ENCODE results near the gene RTN3.
A peak's percentile ranks its signal among the peaks of the same experiment; 100 is the strongest.
"Not testable (repeated sequence)": the region's sequence is repeated elsewhere in the genome, so short reads cannot be mapped to it uniquely, and the experiment has no call there.

The RTN3 gene

DNA sequence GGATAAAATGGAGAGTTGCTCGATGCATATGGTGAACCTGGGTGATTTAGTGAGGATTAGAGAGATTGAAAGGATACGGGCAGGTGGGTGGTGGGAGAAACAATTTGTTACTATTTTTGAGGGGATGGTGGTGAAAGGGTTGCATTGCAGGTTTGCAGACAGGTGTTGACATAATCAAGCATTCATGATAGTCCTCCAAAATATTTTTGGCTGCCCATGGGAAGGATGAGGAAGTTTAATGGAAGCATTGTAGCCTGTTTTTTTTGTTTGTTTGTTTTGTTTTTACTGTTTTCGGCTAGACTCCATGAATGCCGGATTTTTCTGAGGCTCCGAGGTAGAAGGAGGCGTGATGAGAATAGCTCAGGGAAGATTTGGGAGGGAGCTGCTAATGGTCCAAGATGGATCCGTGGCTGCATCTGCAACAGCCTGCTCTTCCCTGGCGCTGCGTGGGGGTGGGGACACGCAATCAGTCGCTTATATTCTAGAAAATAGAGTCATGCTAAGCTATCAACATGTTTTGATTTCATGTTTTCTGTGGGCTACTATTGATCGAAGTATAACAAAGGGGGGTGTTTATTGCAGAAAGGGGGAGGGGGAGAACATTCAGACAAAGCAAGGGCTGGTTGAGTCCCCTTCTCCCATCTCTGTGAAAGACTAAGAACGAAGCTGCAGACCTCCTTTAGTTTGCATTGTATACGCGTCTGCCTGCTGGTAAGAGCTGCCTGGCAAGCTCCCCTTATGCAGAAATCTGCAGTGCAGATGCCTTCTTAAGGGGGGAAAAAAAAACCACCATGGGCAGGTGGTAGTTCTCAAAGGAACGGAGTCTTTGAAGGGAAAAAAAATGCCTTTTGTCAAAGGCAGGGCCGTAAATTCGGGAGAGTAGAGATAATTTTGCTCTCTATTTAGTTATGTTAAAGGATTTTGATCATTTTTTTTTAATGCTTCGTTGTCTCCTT is 1.0 kb downstream of the RTN3 start:
- no peak for DNase-seq (ENCODE audit: low read depth, low spot score)

GRCh38 chr11:63683133-63683991 is 2.1 kb downstream of the RTN3 start:
- DNase-seq (ENCODE audit: low read depth, low spot score): no peak

DNA sequence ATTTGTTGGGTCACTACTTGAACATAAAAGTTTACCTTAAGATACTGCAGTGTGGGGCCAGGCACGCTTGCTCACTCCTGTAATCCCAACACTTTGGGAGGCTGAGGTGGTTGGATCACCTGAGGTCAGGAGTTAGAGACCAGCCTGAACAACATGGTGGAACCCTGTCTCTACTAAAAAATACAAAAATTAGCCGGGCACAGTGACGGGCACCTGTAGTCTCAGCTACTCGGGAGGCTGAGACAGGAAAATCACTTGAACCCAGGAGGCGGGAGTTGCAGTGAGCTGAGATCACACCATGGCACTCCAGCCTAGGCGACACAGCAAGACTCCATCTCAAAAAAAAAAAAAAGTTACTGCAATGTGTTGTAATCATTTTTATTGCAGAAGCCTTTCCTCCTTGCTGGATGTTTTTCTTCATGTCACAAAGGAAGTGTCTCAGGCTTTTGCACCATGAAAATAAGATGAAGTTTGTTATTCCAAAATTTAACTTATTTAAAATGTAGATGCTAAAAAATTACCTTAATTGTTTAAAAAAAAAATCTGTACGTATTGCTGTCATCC is 3.9 kb downstream of the RTN3 start:
- DNase-seq (ENCODE audit: low read depth, low spot score): not testable (repeated sequence)

DNA sequence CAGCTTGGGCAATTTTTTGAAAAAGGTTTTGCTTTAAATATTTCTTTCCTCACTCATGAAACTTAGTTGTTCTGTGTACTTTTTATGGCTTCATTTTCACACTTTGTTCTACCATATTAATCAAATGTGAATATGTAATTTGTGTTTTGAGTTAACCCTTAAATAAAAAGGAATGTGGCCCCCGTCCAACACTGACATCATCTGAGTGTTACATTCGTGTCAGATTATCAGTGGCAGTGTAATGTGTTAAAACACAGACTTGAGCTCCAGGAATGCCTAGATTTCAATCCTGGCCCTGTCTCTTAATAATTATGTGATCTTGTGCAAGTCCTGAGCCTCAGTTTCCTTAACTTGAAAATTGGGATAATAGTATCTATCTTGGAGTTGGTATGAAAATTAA is 5.6 kb downstream of the RTN3 start:
- no peak for DNase-seq (ENCODE audit: low read depth, low spot score)

GRCh38 chr11:63687845-63688244 is 6.5 kb downstream of the RTN3 start:
- no peak for DNase-seq (ENCODE audit: low read depth, low spot score)

DNA sequence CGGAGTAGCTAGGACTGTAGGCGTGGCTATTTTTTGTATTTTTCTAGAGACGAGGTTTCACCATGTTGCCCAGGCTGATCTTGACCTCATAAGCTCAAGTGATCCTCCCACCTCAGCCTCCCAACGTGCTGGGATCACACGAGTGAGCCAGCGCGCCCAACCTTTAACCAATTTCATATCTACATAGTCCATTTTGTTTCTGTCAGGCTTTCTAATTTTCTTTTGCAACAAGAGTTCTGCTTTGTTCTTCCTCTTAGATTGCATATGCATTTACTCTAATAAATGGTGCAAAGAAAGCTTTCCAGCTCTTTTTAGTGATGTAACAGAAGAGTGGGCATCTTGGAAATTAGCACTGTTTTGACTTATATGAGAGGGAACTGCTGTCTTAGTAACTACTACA is 13.3 kb downstream of the RTN3 start:
- DNase-seq (ENCODE audit: low read depth, low spot score): no peak

DNA sequence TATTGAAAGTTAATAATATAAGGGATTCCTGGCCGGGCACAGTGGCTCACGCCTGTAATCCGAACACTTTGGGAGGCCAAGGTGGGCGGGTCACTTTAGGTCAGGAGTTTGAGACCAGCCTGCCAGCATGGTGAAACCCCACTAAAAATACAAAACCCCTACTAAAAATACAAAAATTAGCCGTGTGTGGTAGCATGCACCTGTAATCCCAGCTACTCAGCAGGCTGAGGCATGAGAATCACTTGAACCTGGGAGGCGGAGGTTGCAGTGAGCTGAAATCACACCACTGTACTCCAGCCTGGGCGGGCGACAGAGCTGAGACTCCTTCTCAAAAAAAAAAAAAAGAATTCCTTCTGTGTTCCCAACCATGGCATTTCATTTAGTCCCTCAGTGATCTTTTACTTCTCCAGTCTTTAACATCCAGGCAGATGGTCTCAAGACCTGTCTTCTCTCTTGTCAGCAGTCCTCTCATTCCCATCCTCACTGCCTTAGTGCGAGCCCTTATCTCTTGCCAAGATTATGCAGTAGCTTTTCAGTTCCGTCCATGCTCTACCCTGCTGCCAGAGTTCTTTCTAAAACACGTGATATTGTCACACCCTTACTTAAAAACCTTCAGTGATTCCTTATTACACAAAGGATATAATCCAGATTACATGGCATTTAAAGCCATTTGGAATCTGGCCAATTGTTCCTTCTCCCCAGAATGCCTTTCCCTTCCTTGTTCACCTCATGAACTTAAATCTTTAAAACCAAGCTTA is 17.9 kb downstream of the RTN3 start:
- no peak for DNase-seq (ENCODE audit: low read depth, low spot score)

- DNase-seq (ENCODE audit: low read depth, low spot score): no peak
Observed at GRCh38 chr11:63699896-63700295, 18.6 kb downstream of the RTN3 start.

DNA sequence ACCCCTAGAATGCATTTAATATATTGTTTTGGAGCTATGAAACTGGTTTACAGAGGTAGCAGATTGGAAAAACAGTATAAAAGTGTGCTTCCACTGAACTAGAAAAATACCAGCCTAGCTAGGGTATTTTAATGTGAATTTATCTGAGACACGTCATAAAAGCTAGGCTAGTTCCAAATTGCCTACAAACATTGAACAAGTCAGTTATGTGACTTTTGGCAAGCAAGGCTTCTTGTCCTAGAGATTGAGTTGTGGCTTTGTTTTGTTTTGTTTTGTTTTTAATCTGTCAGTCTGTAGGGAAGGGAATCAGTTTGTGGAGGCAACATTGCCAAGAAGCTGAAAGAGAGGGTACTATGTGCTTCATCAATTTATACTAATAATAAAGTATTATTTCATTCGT is 24.2 kb downstream of the RTN3 start:
- no peak for DNase-seq (ENCODE audit: low read depth, low spot score)

- no peak for DNase-seq (ENCODE audit: low read depth, low spot score)
Observed at GRCh38 chr11:63708764-63709163, 27.5 kb downstream of the RTN3 start.

- no peak for DNase-seq (ENCODE audit: low read depth, low spot score)
Observed at GRCh38 chr11:63709336-63709884, 28.1 kb downstream of the RTN3 start.

DNA sequence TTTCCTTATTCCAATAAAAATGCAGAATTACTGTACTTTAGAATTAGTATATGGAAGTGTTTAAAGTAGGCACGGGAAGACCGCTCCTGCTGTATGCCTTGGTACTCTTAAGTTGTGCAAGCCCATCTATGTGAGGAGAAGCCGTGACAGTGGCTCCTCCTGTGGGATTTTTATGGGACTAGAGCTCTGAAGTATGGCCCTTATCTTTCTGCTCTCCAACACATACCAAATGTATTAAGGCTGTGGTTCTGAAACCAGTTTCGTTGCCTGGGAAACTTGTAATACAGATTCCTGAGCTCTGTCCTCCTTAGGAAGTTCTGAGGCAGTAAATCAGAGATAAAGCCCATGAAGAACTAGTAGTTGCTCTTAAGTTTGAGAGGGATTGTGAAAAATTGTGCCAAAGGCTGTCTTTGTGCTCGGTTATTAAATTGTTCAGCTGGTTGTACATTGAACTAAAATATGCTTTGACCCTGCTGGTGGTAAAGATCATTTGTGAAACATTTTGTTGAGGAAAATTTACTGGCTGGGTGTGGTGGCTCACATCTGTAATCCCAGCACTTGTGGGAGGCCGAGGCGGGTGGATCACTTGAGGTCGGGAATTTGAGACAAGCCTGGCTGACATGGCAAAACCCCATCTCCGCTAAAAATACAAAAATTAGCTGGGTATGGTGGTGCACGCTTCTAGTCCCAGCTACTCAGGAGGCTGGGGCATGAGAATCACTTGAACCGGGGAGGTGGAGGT is 29.3 kb downstream of the RTN3 start:
- DNase-seq (ENCODE audit: low read depth, low spot score): no peak

GRCh38 chr11:63711838-63712237 is 30.5 kb downstream of the RTN3 start:
- no peak for DNase-seq (ENCODE audit: low read depth, low spot score)

GRCh38 chr11:63713766-63714165 is 32.5 kb downstream of the RTN3 start:
- no peak for DNase-seq (ENCODE audit: low read depth, low spot score)

- no peak for DNase-seq (ENCODE audit: low read depth, low spot score)
Observed at GRCh38 chr11:63716046-63716445, 34.7 kb downstream of the RTN3 start.

DNA sequence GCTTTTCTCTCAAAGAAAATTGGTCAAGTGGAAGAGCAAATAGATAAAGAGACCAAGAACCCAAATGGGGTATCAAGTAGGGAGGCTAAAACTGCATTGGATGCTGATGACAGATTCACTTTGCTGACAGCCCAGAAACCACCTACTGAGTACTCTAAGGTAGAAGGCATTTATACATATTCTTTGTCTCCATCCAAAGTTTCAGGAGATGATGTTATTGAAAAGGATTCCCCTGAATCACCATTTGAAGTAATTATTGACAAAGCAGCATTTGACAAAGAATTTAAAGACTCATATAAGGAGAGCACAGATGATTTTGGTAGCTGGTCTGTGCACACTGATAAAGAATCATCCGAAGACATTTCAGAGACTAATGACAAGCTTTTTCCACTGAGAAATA is 37.7 kb downstream of the RTN3 start:
- DNase-seq (ENCODE audit: low read depth, low spot score): no peak

DNA sequence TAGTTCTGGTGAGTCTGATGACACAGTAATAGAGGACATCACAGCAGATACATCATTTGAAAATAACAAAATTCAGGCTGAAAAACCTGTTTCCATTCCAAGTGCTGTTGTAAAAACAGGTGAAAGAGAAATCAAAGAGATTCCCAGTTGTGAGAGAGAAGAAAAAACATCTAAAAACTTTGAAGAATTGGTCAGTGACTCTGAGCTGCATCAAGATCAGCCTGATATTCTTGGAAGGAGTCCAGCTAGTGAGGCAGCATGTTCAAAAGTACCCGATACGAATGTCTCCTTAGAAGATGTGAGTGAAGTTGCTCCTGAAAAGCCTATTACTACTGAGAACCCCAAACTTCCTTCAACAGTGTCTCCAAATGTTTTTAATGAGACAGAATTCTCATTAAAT is 38.7 kb downstream of the RTN3 start:
- peak; percentile 46 for DNase-seq (ENCODE audit: low read depth, low spot score)

GRCh38 chr11:63720611-63721010 is 39.3 kb downstream of the RTN3 start:
- no peak for DNase-seq (ENCODE audit: low read depth, low spot score)

GRCh38 chr11:63729326-63729725 is 48.0 kb downstream of the RTN3 start:
- no peak for DNase-seq (ENCODE audit: low read depth, low spot score)

DNA sequence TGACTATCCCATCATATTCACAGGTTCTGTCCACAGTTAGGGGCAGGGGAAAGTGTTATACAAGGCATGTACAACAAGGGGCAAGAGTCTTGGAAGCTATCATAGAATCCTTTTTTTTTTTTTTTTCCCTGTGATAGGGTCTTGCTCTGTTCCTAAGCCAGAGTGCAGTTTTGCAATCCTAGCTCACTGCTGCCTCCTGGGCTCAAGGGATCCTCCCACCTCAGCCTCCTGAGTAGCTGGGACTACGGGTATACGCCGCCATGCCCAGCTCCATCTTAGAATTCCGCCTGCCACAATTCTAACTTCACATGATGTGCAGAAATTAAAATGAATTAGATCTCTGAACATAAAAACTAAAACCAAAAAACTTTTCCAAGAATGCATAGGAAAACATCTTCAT is 55.6 kb downstream of the RTN3 start:
- no peak for DNase-seq (ENCODE audit: low read depth, low spot score)

GRCh38 chr11:63737718-63738117 is 56.4 kb downstream of the RTN3 start:
- no peak for DNase-seq (ENCODE audit: low read depth, low spot score)

Measured in smooth muscle cell of the brain vasculature (primary cell).